Activated T-cell treated with anti-CD3 and anti-CD28 coated beads for 24 hours (primary cell): ENCODE data around the gene SORL1.
A peak's percentile ranks its signal among the peaks of the same experiment; 100 is the strongest.
"Not testable (repeated sequence)": the region's sequence is repeated elsewhere in the genome, so short reads cannot be mapped to it uniquely, and the experiment has no call there.

Source experiments
- DNase-seq: peaks from one replicate; pipeline ENCODE4 v3.0.0-alpha.2; 2020; ENCODE audit warnings: low read depth

Gene SORL1

DNA sequence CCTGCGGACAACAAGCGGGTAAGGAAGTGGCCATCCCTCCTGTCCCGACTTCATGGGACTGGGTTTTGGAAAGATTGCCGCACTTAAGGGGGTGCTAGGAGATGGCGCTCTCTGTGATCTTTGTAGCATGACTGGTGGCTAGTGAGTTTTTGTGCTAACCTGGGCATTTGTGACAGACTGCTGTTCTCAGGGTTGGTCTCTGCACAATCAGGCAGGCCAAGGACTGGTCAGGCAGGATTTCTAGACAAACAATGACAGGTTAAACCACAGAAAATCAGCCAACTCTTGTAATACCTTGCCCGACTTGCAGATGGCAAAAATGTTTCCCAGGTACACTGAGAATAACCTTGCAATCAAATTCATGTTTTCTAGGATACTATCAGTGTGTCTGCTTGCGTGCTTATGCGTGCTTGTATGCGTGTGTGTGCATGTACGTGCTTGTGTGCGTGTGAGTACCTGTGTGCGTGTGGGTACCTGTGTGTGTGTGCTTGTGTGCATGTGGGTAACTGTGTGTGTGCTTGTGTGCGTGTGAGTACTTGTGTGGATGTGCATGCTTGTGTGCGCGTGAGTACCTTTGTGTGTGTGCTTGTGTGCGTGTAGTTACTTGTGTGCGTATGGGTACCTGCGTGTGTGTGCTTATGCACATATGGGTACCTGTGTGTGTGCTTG is 26.2 kb downstream of the SORL1 start:
- no peak for DNase-seq

DNA sequence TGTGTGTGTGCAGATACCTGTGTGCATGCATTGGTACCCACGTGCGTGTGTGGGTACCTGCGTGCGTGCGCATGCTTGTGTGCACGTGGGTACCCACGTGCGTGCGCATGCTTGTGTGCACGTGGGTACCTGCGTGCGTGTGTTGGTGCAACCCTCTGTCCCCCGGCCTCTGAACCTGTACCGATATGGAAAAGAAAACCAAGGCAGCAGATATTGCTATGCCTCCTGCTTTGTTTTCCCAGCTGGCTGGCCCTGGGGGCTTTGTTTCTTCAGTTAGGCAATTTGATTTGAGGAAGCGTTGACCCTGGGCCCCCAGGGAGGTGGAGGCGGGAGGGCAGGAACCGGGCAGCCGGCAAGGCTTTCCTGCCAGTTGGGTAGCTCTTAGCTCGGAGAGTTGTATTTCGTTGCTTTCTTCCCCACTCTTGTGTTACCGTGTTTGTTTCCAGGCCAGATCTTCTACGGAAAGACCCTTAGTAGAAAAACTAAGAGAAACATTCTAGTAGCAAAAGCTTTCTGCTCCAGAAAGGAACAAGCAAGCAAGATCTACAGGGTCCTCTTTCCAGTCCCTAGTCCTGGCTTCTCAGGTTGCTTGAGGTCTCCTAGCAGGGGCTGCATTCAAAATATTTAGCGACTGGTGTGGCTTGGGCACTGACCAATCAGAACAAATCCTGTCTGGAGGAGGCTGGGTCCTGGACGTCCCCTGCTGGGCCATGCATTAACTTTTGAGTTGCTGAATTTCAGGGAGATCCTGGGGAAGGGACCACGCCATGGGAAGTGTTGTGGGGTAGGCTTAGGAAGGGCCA is 27.0 kb downstream of the SORL1 start:
- DNase-seq: no peak

DNA sequence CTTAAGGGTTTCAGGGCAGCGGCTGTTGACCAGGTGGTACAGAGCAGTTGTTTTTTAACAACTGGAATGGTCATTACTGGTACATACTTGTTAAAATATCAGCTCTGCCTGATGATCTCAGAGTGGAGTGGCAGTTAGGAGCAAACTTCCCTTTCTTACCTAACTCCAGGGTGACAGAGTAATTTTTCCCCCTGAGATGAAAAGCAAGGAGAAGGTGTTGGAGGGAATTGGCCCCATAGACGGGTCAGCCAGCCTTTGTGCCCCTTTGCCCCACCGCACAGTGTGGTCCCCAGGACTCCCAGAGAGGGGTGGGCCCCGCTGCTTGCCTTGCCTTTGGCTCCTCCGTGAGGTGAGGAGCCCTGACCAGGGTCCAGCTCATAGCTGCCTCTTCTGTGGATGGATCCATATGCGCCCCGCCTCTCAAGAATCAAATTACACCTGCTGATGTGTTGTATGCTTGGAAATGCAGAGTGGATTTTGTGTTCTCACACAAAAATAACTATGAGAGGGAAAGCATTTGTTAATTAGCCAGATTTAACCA is 27.7 kb downstream of the SORL1 start:
- no peak for DNase-seq

DNA sequence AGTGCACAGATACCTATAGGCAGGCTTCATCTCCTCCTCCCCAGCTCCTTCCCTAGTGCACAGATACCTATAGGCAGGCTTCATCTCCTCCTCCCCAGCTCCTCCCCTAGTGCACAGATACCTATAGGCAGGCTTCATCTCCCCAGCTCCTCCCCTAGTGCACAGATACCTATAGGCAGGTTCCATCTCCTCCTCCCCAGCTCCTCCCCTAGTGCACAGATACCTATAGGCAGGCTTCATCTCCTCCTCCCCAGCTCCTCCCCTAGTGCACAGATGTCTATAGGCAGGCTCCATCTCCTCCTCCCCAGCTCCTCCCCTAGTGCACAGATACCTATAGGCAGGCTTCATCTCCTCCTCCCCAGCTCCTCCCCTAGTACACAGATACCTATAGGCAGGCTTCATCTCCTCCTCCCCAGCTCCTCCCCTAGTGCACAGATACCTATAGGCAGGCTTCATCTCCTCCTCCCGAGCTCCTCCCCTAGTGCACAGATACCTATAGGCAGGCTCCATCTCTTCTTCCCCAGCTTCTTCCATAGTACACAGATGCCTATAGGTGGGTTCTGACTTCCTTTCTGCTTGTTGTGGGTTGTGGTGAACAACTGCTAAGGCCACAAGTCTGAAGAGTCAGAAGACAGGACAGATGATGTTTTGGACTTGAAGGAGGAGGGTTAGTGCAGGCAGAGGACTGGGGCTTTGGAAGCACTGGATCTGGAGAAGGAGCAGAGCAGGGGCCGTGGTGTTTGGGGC is 29.5 kb downstream of the SORL1 start:
- DNase-seq: not testable (repeated sequence)

DNA sequence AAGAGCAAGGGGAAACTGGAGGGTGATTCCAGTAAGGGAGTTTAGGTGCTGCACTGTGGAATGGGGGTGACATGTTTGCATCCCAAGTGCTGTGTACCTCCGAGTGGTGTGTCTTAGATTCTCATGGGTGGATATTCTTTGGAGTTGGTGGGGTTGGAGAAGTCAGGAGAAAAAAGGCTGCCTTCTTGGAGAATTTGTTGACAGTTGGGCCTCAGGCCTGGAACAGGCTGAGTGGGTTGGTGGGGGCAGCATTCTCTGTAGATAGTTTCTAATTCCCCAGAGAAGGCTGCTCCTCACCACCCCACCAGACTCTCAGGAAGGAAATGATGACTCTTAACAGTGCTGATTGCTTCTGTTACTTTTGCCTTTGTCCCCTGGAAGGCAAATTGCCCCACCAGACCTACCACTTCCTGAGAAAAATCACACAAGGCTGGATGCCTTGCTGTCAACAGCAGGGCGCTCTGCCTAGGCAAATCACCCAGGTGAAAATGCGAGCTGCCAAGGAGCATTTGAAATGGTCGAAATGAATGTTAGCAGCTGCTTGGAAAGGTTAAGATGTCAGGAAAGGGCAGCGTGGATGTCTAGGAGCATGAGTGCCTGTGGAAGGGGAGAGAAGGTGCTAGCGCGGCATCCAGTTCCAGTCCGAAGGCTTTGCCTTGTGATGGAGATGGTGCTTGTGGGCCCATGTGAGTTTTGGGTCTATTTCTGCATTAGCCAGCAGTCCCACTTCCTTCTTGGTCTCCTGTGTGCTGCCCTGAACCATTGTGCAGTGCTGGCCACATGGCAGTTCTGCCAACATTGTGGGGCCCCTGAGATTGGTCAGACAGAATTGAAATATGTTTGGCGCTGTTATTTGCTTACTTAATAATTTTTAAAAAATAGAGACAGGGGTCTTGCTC is 30.4 kb downstream of the SORL1 start:
- DNase-seq: no peak

DNA sequence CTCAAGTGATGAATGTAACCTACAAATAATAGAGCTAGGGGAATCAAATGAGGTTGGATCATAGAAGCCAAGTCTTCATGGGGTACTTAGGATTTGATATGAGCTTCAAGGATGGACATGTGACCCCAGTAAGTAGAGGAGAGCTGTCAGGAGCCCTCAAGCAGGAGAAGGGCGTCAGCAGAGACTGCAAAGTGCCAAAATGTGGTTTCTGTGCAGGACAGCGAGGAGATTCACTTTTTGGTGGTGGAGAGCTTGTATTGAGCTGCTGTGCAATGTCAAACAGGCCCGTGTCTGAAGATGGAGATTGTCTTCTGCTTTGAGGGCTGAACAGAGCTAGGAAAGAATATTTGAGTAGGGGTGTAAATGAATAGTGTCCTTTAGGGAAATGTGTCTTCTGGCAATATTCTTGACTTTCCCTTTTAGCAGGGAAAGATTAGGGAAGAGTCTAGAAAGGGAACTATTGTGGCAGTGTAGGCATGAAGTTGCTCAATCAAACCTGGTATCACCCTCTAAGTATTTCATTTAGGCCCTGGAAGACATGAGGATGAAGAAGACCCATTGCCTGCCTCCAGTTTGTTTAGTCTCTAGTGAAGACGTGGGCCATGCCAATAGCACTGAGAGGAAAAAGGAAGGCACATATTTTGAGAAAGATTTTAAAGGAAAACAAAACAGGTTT is 31.8 kb downstream of the SORL1 start:
- DNase-seq: no peak

DNA sequence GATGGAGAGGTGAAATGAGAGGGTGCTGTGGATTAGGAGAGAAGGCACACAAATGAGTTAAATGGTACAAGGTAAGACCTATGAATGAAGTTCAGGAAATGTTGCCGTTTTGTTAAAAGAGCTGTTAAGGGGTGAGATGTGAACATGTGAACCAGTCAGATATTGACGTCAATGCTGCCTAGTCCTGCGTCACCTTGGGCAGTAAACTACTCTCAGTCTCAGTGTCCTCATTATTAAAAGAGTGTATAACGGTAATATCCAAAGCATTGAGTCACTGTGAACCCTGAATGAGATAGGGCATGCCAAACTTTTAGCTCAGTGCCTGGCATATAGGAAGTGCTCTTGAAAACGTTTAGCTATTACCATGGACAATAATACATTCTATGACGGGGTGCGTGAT is 33.1 kb downstream of the SORL1 start:
- no peak for DNase-seq

DNA sequence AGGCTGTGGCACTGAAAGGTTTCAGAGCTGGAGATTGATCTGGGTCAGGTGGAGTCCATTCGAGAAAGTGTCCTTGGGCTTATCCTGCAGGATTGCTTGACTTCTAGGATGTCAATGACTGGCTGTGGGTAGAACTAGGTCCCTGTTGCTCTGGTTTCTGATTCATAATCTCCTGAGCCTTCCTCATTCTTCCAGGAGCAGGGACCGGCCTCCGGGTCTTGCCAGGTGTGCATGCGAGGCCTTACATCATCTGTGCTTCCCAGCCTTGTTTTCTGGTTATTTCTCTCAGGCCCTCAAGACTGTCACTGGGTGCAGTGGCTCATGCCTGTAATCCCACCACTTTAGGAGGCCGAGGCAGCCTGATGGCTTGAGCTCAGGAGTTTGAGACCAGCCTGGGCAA is 33.9 kb downstream of the SORL1 start:
- no peak for DNase-seq

DNA sequence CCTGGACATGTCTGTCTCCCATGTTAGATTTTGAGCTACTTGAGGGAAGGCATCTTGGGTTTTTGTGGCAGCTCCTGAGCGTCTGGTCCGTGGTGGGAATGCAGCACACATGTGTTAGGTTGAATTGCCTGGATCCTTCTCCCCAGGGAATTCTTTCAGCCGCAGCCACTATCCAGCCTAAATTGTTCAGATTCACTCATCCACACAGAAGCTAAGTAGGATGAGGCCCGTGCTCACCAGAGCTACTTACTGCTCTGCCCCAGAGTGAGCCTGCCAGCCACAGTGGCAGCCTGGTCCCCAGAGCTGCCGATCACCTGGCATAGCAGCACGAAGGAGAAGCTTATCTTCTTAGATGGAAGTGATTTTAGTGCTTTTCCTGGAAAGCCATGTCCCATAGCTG is 35.1 kb downstream of the SORL1 start:
- DNase-seq: no peak

DNA sequence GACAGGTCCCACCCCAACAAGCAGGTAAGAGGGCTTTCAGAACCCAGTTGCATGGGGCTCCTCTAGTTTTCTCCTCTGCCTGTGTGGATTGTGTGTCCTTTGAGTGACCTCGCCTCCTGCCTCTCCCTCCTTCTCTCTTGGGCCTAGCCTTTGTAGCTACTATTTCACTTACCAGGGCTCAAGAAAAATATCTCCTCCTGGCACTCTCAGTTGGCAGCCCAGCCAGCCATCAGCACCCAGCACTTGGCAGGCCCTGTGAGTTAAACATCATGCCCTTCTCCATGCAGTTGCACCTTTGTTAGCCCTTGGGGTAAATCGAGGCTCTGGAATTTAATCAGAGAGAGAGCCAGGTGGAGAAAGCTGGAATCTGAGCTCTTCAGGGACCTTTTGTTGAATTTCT is 36.1 kb downstream of the SORL1 start:
- no peak for DNase-seq

DNA sequence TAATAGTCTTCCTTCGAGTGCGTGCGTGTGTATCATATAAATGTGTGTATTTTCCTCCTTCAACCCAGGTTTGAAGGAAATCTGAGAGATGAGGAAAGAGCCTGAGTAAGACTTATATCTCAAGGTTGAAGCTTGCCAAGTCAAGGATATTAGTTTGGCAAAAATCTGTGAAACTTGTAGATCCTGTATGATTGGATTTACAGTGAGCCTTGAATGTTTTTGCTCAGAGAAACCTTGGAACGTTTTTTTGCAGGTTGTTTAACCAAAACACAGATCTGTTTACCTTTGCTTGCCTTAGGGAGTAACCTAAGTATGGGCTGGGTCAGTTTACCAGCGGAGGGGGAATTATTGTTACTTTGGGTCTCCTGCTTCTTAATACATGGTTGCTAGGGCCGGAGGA is 36.5 kb downstream of the SORL1 start:
- no peak for DNase-seq

DNA sequence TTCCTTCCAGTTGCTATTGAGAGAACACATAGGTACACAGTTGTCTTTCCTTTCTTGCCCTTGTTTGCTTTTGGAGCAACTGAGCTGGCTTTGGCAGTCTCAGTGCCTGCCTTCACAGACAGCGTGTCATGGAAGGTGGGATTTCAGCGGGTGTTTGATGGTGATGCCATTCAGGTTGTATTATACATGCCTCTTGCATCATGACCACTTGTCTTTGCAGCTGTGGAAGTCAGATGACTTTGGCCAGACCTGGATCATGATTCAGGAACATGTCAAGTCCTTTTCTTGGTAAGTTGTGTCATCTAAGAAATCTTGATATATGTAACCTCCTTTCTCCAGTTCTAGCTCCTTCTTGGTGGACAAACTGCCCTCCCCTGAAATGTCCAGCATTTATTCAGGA is 37.7 kb downstream of the SORL1 start:
- DNase-seq: no peak

DNA sequence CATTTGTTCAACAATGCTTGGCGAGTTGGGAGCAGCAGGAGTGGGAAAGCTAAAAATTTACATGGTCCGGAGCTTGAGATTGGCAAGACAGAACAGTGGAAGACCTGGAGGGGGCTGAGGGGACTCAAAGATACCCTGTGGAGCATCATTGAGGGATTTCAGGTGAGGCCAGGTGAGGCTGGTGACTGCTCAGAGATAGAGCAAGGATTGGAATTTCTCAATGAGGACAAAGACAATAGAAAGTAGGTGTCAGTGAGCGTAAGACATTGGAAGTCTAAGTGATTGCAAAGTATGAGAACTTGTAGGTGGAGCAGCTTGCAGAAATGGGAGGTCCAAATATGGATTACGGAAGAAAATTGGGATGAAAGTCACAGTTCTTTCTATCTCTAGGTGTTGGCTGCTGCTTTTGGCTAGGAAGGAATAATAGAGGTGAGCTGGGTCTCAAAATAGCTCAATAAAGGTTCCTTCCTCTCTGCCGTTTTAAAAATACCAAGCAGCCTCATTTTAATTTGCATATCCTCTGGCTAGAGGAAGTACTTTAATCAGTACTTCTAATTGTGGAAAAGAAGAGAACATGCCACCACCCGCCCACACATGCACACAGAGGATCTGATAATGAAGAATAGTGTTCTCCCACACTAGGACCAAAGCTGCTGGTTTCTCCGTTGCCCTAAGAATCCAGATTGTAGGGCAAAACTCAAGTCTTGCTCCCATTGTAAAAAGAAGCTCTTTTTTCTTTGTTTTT is 42.4 kb downstream of the SORL1 start:
- DNase-seq: peak; percentile 49

DNA sequence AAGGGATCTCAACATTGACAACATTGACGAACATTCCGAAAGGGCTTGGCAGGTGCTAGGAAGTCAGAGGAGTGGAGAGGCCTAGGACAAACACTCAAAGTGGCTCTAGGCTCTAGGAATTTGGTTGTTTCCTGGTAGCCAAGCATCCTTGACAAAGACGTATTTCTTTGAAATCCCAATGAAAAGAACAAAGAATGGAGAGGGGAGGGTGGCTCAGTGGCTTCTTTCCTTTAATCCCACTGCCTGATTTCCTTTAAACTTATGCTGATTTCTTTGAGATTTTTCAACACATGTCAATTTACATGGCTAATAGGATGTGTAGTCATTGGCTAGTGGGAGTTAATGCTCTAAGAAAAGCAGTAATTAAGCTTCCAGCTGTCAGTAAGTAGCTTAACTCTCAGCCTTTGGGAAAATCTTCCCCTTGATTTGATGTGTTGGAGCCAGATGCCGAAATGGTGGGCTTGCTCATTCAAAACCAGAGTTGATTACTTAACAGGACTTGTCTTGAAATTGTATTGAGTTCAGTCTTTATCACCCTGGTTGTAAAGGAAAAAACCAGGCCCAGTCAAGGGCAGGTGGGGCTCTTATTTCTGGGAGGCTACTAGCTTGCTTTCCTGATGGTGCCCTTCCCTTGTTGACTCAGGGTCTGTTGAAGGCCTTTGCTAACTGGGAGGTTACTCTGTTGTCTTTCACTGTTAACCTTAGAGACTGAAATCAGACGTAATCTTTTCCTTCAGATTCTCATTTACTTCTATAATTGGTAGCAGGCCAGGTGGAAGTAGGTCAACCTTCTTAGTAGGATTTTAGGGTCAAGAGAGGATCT is 45.3 kb downstream of the SORL1 start:
- no peak for DNase-seq

DNA sequence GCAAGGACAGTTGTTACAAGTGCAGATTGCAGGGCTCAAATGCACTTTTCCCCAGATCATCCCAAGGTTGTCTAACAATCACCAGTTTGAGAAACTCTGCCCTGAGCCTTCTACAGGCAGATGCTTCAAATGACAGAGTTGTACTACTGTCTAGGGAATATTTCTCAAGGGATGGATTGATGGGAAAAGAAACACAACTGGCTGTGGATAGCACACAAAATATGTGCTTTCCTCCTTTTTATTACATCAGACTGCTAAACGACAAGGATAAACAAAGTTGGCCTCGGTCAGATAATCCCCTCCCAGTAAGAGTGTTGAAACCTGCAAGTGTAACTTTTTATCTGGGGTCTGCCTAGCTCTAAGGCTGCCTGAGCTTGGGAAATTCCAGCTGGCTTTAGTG is 47.3 kb downstream of the SORL1 start:
- DNase-seq: no peak

DNA sequence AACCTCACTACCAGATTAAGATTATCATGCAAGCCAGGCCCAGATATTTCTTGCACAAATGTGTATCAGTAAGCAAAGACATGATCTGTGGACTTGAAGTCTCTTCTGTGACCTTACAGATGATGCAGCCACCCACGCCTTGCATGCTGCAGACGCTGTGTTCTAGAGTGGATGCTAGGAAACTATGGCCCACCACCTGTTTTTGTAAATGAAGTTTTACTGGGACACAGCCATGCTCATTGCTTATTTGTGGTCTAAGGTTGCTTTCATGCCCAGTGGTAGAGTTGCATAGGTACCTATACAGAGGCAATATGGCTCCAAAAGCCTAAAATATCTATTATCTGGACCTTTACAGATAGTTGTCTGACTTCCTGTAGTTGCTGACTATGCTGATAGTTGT is 48.2 kb downstream of the SORL1 start:
- no peak for DNase-seq

DNA sequence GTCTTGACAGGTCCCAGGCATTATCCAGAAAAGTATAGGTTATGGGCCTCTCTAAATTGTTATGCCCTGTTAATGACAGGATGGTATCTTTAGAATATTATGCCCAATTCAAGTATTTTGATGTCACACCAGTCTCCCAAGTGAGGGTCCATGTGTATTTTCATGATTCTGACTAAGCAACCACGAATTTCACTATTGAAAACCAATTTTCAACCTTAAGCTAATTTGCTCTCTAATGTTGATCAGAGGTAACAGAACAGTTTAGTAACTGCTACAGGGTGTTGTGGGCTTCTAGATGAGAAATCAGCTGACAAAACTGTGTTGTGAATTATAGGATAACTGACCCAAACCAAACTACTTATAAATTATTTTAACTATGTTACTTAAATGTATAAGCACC is 48.6 kb downstream of the SORL1 start:
- DNase-seq: no peak

DNA sequence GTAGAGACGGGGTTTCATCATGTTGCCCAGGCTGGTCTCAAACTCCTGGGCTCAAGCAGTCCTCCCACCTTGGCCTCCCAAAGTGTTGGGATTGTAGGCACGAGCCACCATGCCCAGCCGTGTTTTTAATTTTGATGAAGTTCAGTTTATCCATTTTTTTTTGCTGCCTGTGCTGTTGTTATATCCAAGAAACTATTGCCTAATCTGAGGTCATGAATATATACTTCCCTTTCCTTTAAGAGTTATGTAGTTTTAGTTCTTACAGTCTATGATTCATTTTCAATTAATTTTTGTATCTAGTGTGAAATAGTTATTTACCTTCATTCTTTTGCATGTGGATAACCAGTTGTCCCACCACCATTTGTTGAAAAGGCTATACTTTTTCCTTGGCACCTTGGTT is 50.9 kb downstream of the SORL1 start:
- no peak for DNase-seq

DNA sequence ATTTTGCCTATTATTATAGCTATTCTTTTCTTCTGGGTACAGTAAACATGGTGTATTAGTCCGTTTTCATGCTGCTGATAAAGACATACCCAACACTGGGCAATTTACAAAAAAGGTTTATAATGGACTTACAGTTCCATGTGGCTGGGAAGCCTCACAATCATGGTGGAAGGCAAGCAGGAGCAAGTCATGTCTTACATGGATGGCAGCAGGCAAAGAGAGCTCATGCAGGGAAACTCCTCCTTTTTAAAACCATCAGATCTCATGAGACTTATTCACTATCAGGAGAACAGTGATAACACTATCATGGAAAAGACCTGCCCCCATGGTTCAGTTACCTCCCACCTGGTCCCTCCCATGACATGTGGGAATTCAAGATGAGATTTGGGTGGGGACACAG is 54.1 kb downstream of the SORL1 start:
- not testable (repeated sequence) for DNase-seq

DNA sequence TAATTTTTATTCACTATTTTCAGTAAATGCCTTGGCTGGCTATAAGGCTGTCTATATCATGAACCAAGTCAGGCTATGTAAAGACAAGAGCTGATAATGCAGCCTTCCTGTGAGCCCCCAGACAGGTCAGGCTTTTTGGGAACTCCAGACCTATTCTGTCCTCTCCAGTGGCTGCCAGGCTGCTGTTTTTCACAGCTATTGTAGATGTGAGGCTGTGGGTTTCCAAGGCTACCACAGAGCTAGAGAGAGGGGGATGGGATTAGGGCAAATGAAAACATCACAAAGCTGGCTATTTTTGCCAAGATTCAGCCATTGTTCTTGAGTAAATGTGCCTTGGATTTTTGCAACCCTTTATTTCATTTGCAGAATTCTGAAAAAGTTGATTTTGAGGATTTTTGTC is 56.3 kb downstream of the SORL1 start:
- no peak for DNase-seq
